Loucy (cell line): Measurements from ENCODE around the gene MAP3K20.

ENCODE experiments used
- H2AFZ ChIP-seq: fragments of 200-600 bp; sonication (generic); 2 replicates; pipeline ENCODE4 v1.6.0; 2016; ENCODE audit warnings: antibody characterized with exemption, mild to moderate bottlenecking, low read length, moderate library complexity
- H3F3A ChIP-seq: fragments of 200-600 bp; 2 replicates; pipeline ENCODE4 v1.6.0; 2016; ENCODE audit warnings: antibody characterized with exemption, low read depth, mild to moderate bottlenecking
- H3K27me3 ChIP-seq: fragments of 200-600 bp; sonication (generic); 2 replicates; pipeline ENCODE4 v1.6.1; 2014; ENCODE audit warnings: low read length, mild to moderate bottlenecking; ENCODE audit not compliant: insufficient read depth, poor library complexity, severe bottlenecking
- H3K36me3 ChIP-seq: fragments of 200-600 bp; sonication (generic); 2 replicates; pipeline ENCODE4 v1.6.1; 2016; ENCODE audit warnings: low read length; ENCODE audit not compliant: insufficient read depth
- H3K4me1 ChIP-seq: fragments of 200-600 bp; sonication (generic); 2 replicates; pipeline ENCODE4 v1.5.1; 2014; ENCODE audit warnings: low read length, mild to moderate bottlenecking; ENCODE audit not compliant: insufficient read depth, poor library complexity, severe bottlenecking
- H3K4me2 ChIP-seq: fragments of 200-600 bp; sonication (generic); 2 replicates; pipeline ENCODE4 v1.6.0; 2014; ENCODE audit warnings: antibody characterized with exemption, low read length, low read depth, mild to moderate bottlenecking; ENCODE audit not compliant: poor library complexity, severe bottlenecking
- H3K4me3 ChIP-seq: fragments of 200-600 bp; sonication (generic); 2 replicates; pipeline ENCODE4 v1.5.1; 2014; ENCODE audit warnings: low read length, mild to moderate bottlenecking, mixed read lengths; ENCODE audit not compliant: poor library complexity, severe bottlenecking
- H3K79me2 ChIP-seq: fragments of 200-600 bp; sonication (generic); 2 replicates; pipeline ENCODE4 v1.6.1; 2014; ENCODE audit warnings: low read length; ENCODE audit not compliant: insufficient read depth
- H3K9ac ChIP-seq: fragments of 200-600 bp; sonication (generic); 2 replicates; pipeline ENCODE4 v1.6.0; 2014; ENCODE audit warnings: mild to moderate bottlenecking, low read depth, low read length, moderate library complexity; ENCODE audit not compliant: poor library complexity, severe bottlenecking
- H3K9me2 ChIP-seq: fragments of 200-600 bp; sonication (generic); replicated peaks from 2 replicates; pipeline ENCODE4 v1.6.1; 2016; ENCODE audit warnings: low read depth, low read length, mixed read lengths
- H3K9me3 ChIP-seq: fragments of 200-600 bp; sonication (generic); 2 replicates; pipeline ENCODE4 v1.6.1; 2014; ENCODE audit warnings: mild to moderate bottlenecking, antibody characterized with exemption, low read length, low read depth; ENCODE audit not compliant: insufficient read depth
- H4K20me1 ChIP-seq: fragments of 200-600 bp; sonication (generic); 2 replicates; pipeline ENCODE4 v1.6.0; 2014; ENCODE audit warnings: antibody characterized with exemption, low read length, mild to moderate bottlenecking; ENCODE audit not compliant: insufficient read depth, poor library complexity, severe bottlenecking
- CTCF ChIP-seq: fragments of 200-600 bp; sonication (generic); conservative IDR thresholded peaks from 2 replicates; pipeline ENCODE4 v1.5.1; 2014; ENCODE audit warnings: mild to moderate bottlenecking, antibody characterized with exemption, low read length
- EZH2phosphoT487 ChIP-seq: fragments of 200-600 bp; IDR thresholded peaks from 2 replicates; pipeline ENCODE4 v1.6.1; 2018; ENCODE audit warnings: antibody characterized with exemption, mild to moderate bottlenecking, moderate library complexity, borderline replicate concordance

Gene MAP3K20

GRCh38 chr2:173048522-173048896 lies 27.1 kb upstream of the MAP3K20 start:
- Histone ChIP-seq H3K9ac (no peak overlapping the region), H4K20me1 (no peaks in the 10 kb centered on the region), H3K4me1 (no peaks in the 10 kb centered on the region), H3K9me3 (no peaks in the 10 kb centered on the region), H3K4me3 (no peak overlapping the region), H3F3A (no peaks in the 10 kb centered on the region), H3K4me2 (no peak overlapping the region), H3K9me2 (no peaks in the 10 kb centered on the region), H3K36me3 (no peaks in the 10 kb centered on the region), H3K79me2 (no peaks in the 10 kb centered on the region), H3K27me3 (no peaks in the 10 kb centered on the region), H2AFZ (no peak overlapping the region)
- TF ChIP-seq EZH2phosphoT487: no peak
- no peak for TF ChIP-seq CTCF

GRCh38 chr2:173048897-173049661 lies 26.6 kb upstream of the MAP3K20 start:
- Histone ChIP-seq H4K20me1 (no peaks in the 10 kb centered on the region), H2AFZ (no peak overlapping the region), H3K4me3 (no peak overlapping the region), H3K4me2 (no peak overlapping the region), H3K36me3 (no peaks in the 10 kb centered on the region), H3F3A (no peaks in the 10 kb centered on the region), H3K4me1 (no peaks in the 10 kb centered on the region), H3K9me2 (no peaks in the 10 kb centered on the region), H3K9ac (no peak overlapping the region), H3K9me3 (no peaks in the 10 kb centered on the region), H3K79me2 (no peaks in the 10 kb centered on the region), H3K27me3 (no peaks in the 10 kb centered on the region)
- TF ChIP-seq CTCF (no peak), EZH2phosphoT487 (no peak)

GRCh38 chr2:173049831-173050230 lies 25.8 kb upstream of the MAP3K20 start:
- no peaks in the 10 kb centered on the region for H3F3A ChIP-seq
- H3K36me3 ChIP-seq: no peaks in the 10 kb centered on the region
- H2AFZ ChIP-seq: no peak overlapping the region
- H3K4me2 ChIP-seq: no peak overlapping the region
- H3K9me3 ChIP-seq: no peaks in the 10 kb centered on the region
- H4K20me1 ChIP-seq: no peaks in the 10 kb centered on the region
- H3K9me2 ChIP-seq: no peaks in the 10 kb centered on the region
- no peaks in the 10 kb centered on the region for H3K27me3 ChIP-seq
- no peak for TF ChIP-seq EZH2phosphoT487
- TF ChIP-seq CTCF: no peak
- H3K9ac ChIP-seq: no peak overlapping the region
- H3K4me3 ChIP-seq: no peak overlapping the region
- no peaks in the 10 kb centered on the region for H3K4me1 ChIP-seq
- H3K79me2 ChIP-seq: no peaks in the 10 kb centered on the region
